GM12878 (cell line): ENCODE results near the gene DET1. TPM values are rescaled to one million over a fixed set of nuclear protein-coding genes. Genes with fewer than 3 reads are reported as not detected.

ENCODE experiments used
- ATAC-seq: fragments of 200-7000 bp; cut with Tn5 transposase; 3 replicates; pipeline ENCODE4 v1.9.1; 2020; ENCODE audit warnings: mild to moderate bottlenecking, moderate library complexity
- BruUV-seq: library from RNA; stranded (reverse); fragments of 400-500 nt; replicated peaks from 2 replicates; lab custom pipeline; 2021; lab: Mats Ljungman, UMichigan
- CTCF ChIA-PET: fragments of 300-600 bp; sonication (Branson Sonifier 250); formaldehyde crosslinking; extraction: SDS; loops from one replicate; lab custom pipeline; 2021; ENCODE audit warnings: inconsistent platforms; lab: Yijun Ruan, JAX
- POLR2A ChIA-PET: fragments of 350-600 bp; formaldehyde crosslinking; extraction: SDS; loops from one replicate; lab custom pipeline; 2021; ENCODE audit warnings: inconsistent platforms; lab: Charles Lee
- RAD21 ChIA-PET: fragments of 300-600 bp; sonication (Branson Sonifier 250); formaldehyde crosslinking; loops from one replicate; lab custom pipeline; 2023; ENCODE audit warnings: antibody characterized with exemption; ENCODE audit not compliant: unreplicated experiment; lab: Charles Lee
- SMC1A ChIA-PET: fragments of 300-600 bp; sonication (Branson Sonifier 250); formaldehyde crosslinking; loops from one replicate; lab custom pipeline; 2023; ENCODE audit not compliant: unreplicated experiment, uncharacterized antibody; lab: Charles Lee
- DNase-seq: peaks from one replicate; pipeline ENCODE4 v3.0.0-alpha.2; 2011; ENCODE audit warnings: low read depth, low spot score
- FAIRE-seq: peaks from 3 replicates; lab custom pipeline; 2011; peaks lifted over from hg19 to GRCh38; lab: Jason Lieb, UNC
- H2AFZ ChIP-seq: 2 replicates; pipeline ENCODE4 v1.6.0; 2011; ENCODE audit warnings: low read depth, low read length, control low read depth; ENCODE audit not compliant: control insufficient read depth
- H3K27ac ChIP-seq: 2 replicates; pipeline ENCODE4 v1.5.1; 2011; ENCODE audit warnings: control low read depth; ENCODE audit not compliant: control insufficient read depth, insufficient read depth
- H3K27me3 ChIP-seq, 2 experiments: replicated peaks in 1 of 2; 2 replicates each; pipeline versions ENCODE4 v1.6.0 to v1.6.1; 2011; ENCODE audit warnings: low read length in 1 of 2; ENCODE audit not compliant: control insufficient read depth in 2 of 2, insufficient read depth in 2 of 2
- H3K36me3 ChIP-seq, 2 experiments: 2 replicates each; pipeline ENCODE4 v1.5.1; 2011; ENCODE audit warnings: low read length in 1 of 2; ENCODE audit not compliant: control insufficient read depth in 2 of 2, insufficient read depth in 2 of 2
- H3K4me1 ChIP-seq: 2 replicates; pipeline ENCODE4 v1.6.1; 2011; ENCODE audit warnings: mild to moderate bottlenecking, low read length, moderate library complexity, mixed read lengths; ENCODE audit not compliant: control insufficient read depth, insufficient read depth
- H3K4me2 ChIP-seq: 2 replicates; pipeline ENCODE4 v1.6.0; 2011; ENCODE audit warnings: control low read depth; ENCODE audit not compliant: control insufficient read depth, insufficient read depth
- H3K4me3 ChIP-seq: fragments of 200-600 bp; sonication (generic); 2 replicates; pipeline ENCODE4 v1.5.1; 2016
- H3K79me2 ChIP-seq: 2 replicates; pipeline ENCODE4 v1.6.0; 2011; ENCODE audit warnings: low read length; ENCODE audit not compliant: control insufficient read depth, insufficient read depth
- H3K9ac ChIP-seq: 2 replicates; pipeline ENCODE4 v1.8.0; 2011; ENCODE audit warnings: low read length, control low read depth, mixed read lengths; ENCODE audit not compliant: control insufficient read depth, insufficient read depth
- H3K9me3 ChIP-seq: replicated peaks from 3 replicates; pipeline ENCODE4 v1.5.1; 2011; ENCODE audit warnings: mild to moderate bottlenecking, low read length; ENCODE audit not compliant: control insufficient read depth, insufficient read depth
- H4K20me1 ChIP-seq: 2 replicates; pipeline ENCODE4 v1.6.0; 2011; ENCODE audit not compliant: control insufficient read depth, insufficient read depth
- ASH2L ChIP-seq: fragments of 300-600, 200-600 bp; sonication (generic); IDR thresholded peaks from 2 replicates; pipeline ENCODE4 v1.6.1; 2017; ENCODE audit warnings: low read depth, mild to moderate bottlenecking, borderline replicate concordance
- MEF2A ChIP-seq: IDR thresholded peaks from 2 replicates; pipeline ENCODE4 v1.6.1; 2011; ENCODE audit warnings: low read depth, mild to moderate bottlenecking, low read length, moderate library complexity; ENCODE audit not compliant: insufficient read depth
- TCF12 ChIP-seq: IDR thresholded peaks from 2 replicates; pipeline ENCODE4 v1.6.1; 2011; ENCODE audit warnings: low read depth, mild to moderate bottlenecking, low read length
- ZNF274 ChIP-seq: IDR thresholded peaks from one replicate; pipeline ENCODE4 v1.8.0; 2011; ENCODE audit not compliant: insufficient read length, insufficient read depth
- WGBS: methylation state at CpG from one replicate; pipeline ENCODE4 v1.1.6; 2016; ENCODE audit warnings: low lambda C conversion rate; ENCODE audit not compliant: insufficient replicate concordance, insufficient coverage; ENCODE audit errors: missing lambda C conversion rate; 5-methylcytosine and 5-hydroxymethylcytosine counted together
- in situ Hi-C: fragments of 300-500 bp; cut with MboI; formaldehyde crosslinking; loops from 9 replicates; pipeline ENCODE4 v1.14.3; 2018; ENCODE audit warnings: mixed read lengths
- intact Hi-C: fragments of 100-400 bp; cut with micrococcal nuclease; formaldehyde crosslinking; loops from one replicate; pipeline ENCODE4 v1.14.2; 2022; ENCODE audit not compliant: unreplicated experiment
- polyA plus RNA-seq, 11 experiments: library from polyadenylated mRNA; depleted of rRNA in 4 of 11; unstranded in 6 of 11; stranded (reverse) in 5 of 11; fragments of >200 nt; fragmentation: Nextera tagmentation in 4 of 11; fragmentation: Illumina TruSeq in 1 of 11; extraction: Ambion mirVana in 4 of 11; extraction: Trizol in 1 of 11; gene quantifications; 1 replicate in 1 of 11; 2 replicates in 10 of 11; pipeline versions ENCODE4 v1.2.1 to v1.2.3, GENCODE V29; 2011 to 2016; ENCODE audit warnings: inconsistent platforms in 2 of 11, missing spikeins in 2 of 11, low read depth in 1 of 11
- total RNA-seq, 4 experiments: library from RNA; depleted of rRNA in 3 of 4; stranded (reverse); fragments of >200 nt in 3 of 4; fragmentation: Illumina TruSeq in 1 of 4; extraction: Trizol in 1 of 4; gene quantifications; 2 replicates each; pipeline versions ENCODE4 v1.2.1 to v1.2.3, GENCODE V29; 2013 to 2021
- TF ChIP-seq, protein P1 (sequence below), 3 experiments: IDR thresholded peaks in 2 of 3; conservative IDR thresholded peaks in 1 of 3; 2 replicates each; pipeline ENCODE4 v1.5.1; 2011; ENCODE audit warnings: low read depth in 3 of 3, low read length in 3 of 3, mild to moderate bottlenecking in 3 of 3, control low read depth in 2 of 3, moderate library complexity in 2 of 3, inconsistent platforms in 1 of 3, mixed read lengths in 1 of 3; ENCODE audit not compliant: control insufficient read depth in 2 of 3, insufficient read depth in 1 of 3; ENCODE audit errors: extremely low read depth in 1 of 3

DET1 gene
- total and polyA plus RNA-seq, 10 of the 15 experiments (the other 5 are each of a cell fraction or from before 2014, with no cell fraction given) = 0.16 to 2.7 (median 1.4) TPM

DNA sequence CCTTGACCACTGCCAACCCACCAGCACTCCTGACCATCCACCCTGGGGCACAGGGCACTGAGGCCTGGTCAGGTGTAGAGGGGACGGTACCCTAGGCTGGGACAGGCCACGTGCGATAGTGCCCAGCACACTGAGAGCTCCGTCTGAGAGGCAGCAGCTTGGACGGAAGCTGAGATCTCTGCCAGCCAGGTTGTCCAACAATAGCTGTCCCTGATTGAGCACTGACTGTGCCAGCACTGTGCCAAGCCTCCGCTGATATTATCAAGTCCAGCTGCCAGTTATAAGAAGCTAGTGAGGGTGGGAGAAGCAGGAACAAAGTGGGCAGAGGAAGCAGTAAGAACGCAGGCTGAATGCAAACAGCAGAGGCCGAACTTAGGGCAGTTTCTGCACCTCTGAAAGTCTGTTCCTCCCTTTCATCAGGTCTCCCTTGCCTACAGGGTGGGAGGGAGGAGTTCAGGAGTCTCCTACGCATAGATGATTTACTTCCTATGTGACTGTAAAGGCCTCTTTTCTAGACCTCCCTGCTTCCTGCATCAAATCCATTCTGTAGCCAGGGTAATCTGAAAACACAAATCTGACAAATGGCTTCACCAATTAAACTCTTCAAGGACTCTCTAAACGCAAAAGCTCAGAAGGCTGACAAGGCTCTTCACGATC is 49.2 kb downstream of the DET1 start:
- ChIA-PET SMC1A (no interaction called here), CTCF (interaction anchor here (0.6 kb wide), 1 partner anchor 127 kb away, joined by 3 read pairs; no protein-coding TSS in a partner anchor), POLR2A (no interaction called here), RAD21 (no interaction called here)
- H3K4me2 ChIP-seq = no peak overlapping the region
- DNase-seq = no peak
- no peaks in the 10 kb centered on the region for H3K9me3 ChIP-seq
- TF ChIP-seq, protein P1, sequence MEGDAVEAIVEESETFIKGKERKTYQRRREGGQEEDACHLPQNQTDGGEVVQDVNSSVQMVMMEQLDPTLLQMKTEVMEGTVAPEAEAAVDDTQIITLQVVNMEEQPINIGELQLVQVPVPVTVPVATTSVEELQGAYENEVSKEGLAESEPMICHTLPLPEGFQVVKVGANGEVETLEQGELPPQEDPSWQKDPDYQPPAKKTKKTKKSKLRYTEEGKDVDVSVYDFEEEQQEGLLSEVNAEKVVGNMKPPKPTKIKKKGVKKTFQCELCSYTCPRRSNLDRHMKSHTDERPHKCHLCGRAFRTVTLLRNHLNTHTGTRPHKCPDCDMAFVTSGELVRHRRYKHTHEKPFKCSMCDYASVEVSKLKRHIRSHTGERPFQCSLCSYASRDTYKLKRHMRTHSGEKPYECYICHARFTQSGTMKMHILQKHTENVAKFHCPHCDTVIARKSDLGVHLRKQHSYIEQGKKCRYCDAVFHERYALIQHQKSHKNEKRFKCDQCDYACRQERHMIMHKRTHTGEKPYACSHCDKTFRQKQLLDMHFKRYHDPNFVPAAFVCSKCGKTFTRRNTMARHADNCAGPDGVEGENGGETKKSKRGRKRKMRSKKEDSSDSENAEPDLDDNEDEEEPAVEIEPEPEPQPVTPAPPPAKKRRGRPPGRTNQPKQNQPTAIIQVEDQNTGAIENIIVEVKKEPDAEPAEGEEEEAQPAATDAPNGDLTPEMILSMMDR (IDR thresholded peaks at IDR 0.05 in 2 of 3, conservative IDR thresholded peaks at IDR 0.05 in 1 of 3; ENCODE audit: control insufficient read depth in 2 of 3, extremely low read depth in 1 of 3, insufficient read depth in 1 of 3, low read depth in 3 of 3, low read length in 3 of 3) = no peak
- TF ChIP-seq ZNF274 (no peak), ASH2L (no peak)
- intact Hi-C loops (no loop called here), in situ Hi-C loops (no loop called here)
- H3K36me3 ChIP-seq = no peaks in the 10 kb centered on the region
- H3K4me3 ChIP-seq = no peak overlapping the region
- H4K20me1 ChIP-seq = no peaks in the 10 kb centered on the region
- no peak overlapping the region for H3K27ac ChIP-seq
- 83% methylated on average over 11 of the region's 11 CpGs for WGBS
- no peak overlapping the region for H3K9ac ChIP-seq
- no peak for ATAC-seq
- no peaks in the 10 kb centered on the region for H3K79me2 ChIP-seq
- no peaks in the 10 kb centered on the region for H3K27me3 ChIP-seq
- BruUV-seq = no TSS peak
- FAIRE-seq = no peak
- no peaks in the 10 kb centered on the region for H3K4me1 ChIP-seq
- no peak overlapping the region for H2AFZ ChIP-seq

DNA sequence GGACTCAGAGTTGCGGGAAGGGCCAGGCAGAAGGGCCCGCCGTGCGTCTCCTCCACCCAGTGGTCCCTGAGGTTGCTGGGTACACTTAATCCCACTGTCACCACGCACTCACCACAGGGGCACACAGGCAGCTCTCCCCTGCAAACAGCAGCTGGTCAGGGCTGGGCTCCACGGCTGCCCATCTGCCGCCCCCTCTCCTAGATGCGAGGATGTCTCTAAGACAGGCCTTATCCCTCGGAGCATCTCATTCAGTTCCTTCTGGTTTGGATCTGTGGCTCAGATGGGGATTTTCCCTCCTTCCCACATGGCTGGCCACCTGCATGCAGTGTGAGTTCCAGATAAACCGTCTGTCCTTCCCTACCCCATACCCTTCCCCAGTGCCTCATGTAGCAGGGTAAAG is 52.6 kb downstream of the DET1 start:
- 77% methylated on average over 10 of the region's 10 CpGs for WGBS
- CTCF ChIA-PET = interaction anchor here (1.2 kb wide), 1 partner anchor 25 kb away, joined by 3 read pairs; no protein-coding TSS in a partner anchor

More for the DNA sequence above, 52.6 kb downstream of the DET1 start:
- no peak for TF ChIP-seq TCF12
- no peak for TF ChIP-seq MEF2A
- ChIA-PET POLR2A (no interaction called here), RAD21 (no interaction called here), SMC1A (interaction anchor here (0.6 kb wide), 1 partner anchor 298 kb away, joined by 3 read pairs; no protein-coding TSS in a partner anchor)
- Histone ChIP-seq H3K9me3 (no peaks in the 10 kb centered on the region), H3K9ac (no peak overlapping the region), H3K4me1 (no peaks in the 10 kb centered on the region), H3K4me3 (no peak overlapping the region), H3K27ac (no peak overlapping the region), H3K27me3 (no peaks in the 10 kb centered on the region), H3K36me3 (no peaks in the 10 kb centered on the region), H2AFZ (no peak overlapping the region), H4K20me1 (no peaks in the 10 kb centered on the region), H3K79me2 (no peaks in the 10 kb centered on the region), H3K4me2 (no peak overlapping the region)
- no peak for FAIRE-seq
- intact Hi-C loops (no loop called here), in situ Hi-C loops (no loop called here)
- no peak for ATAC-seq
- no peak for DNase-seq
- no TSS peak for BruUV-seq
